GM12875 (cell line): ENCODE results near the gene TPP2.

Source experiments
- H3K4me3 ChIP-seq: one replicate; pipeline ENCODE4 v1.5.1; 2011; ENCODE audit warnings: low read depth, low read length, control low read depth
- CTCF ChIP-seq: IDR thresholded peaks from 2 replicates; pipeline ENCODE4 v1.5.1; 2011; ENCODE audit warnings: low read depth, mild to moderate bottlenecking, control low read depth, inconsistent platforms, low read length, moderate library complexity, borderline replicate concordance; ENCODE audit not compliant: insufficient read depth

Gene TPP2

DNA sequence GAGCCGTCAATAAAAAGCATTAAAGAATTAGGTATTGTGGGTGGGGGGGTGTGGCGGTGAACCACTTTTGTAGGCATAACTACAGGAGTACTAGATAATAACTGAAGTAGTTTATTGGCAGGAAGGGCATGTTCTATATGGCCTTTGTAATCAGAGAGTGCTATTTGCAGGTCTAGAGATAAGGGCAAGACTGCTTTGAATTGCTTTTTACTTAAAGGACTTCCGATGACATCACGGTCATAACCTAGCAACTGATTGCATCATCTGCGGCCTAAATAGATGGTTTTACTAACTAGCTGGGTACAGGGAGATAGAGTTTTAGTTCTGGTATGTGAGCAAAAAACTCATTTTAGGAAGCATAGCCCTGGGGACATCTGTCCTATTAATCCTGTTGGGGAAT, 73.3 kb downstream of the TPP2 start:
- no peak overlapping the region for H3K4me3 ChIP-seq
- no peak for TF ChIP-seq CTCF

GRCh38 chr13:102675115-102675514, 78.3 kb downstream of the TPP2 start:
- no peak overlapping the region for H3K4me3 ChIP-seq
- TF ChIP-seq CTCF: no peak

- no peak overlapping the region for H3K4me3 ChIP-seq
- TF ChIP-seq CTCF: no peak
Observed at GRCh38 chr13:102677122-102677521, 80.3 kb downstream of the TPP2 start.

GRCh38 chr13:102678339-102679107, 81.7 kb downstream of the TPP2 start:
- no peak overlapping the region for H3K4me3 ChIP-seq
- TF ChIP-seq CTCF: no peak

DNA sequence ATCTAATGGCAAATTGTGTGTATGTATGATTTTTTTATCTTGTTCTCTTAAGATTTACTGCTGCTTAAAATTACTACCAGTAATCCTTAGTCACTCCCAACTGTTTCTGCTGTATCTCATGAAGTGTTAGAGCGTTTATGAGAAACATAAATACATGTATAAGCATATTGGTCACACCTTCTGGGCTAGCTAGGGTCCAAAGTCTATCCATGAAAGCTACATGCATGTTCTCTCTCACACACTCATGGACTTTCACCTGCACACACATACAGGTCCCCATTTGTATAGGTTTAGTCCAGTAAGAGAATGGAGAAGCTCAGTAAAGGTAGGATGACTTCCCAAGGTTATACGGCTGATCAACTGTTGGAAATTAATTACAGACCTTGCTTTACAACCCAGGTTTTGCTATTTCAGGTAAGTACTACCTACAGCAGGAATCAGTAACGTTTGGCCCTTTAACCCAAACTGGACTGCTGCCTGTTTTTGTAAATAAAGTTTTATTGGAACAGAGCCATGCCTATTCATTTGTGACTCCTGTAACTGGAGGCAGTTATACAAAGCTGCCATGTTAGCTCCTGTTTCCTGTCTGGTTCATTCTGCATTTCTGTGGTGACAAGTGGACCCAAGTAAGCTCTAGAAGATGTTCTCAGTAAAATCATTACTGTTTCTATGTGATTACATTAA, 82.8 kb downstream of the TPP2 start:
- no peak overlapping the region for H3K4me3 ChIP-seq
- TF ChIP-seq CTCF: no peak

- TF ChIP-seq CTCF: no peak
- H3K4me3 ChIP-seq: no peak overlapping the region
Observed at GRCh38 chr13:102680133-102680717, 83.4 kb downstream of the TPP2 start.
